DND-41 (cell line): ENCODE results near the gene USP32.

ENCODE experiments used
- EZH2 ChIP-seq: IDR thresholded peaks from 3 replicates; pipeline ENCODE4 v1.6.1; 2012; ENCODE audit warnings: borderline replicate concordance, low read depth, mild to moderate bottlenecking, moderate library complexity, low read length, inconsistent platforms; ENCODE audit not compliant: severe bottlenecking
- TF ChIP-seq, protein P1 (sequence below): IDR thresholded peaks from 2 replicates; pipeline ENCODE4 v1.5.1; 2012; ENCODE audit warnings: borderline replicate concordance, low read length, moderate library complexity, mild to moderate bottlenecking; ENCODE audit not compliant: poor library complexity, severe bottlenecking; ENCODE audit errors: extremely low read depth

DNA sequence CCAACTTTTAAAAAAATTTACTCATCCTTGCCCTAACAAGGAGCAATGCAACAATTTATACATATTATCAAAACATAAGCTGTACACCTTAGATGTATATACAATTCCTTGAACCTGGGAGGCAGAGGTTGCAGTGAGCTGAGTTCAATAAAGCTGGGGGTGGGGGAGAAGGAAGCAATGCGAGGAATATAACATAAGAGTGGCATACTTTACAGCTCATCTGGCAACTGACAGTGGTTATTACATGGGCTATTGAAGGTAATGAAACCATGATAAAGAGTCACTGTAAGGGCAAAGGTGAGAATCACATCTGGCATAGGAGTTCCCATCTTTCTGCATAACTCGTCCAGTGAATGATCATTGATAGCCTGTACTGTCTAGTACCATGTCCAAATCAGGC is 198.5 kb downstream of the USP32 start:
- TF ChIP-seq, protein P1, sequence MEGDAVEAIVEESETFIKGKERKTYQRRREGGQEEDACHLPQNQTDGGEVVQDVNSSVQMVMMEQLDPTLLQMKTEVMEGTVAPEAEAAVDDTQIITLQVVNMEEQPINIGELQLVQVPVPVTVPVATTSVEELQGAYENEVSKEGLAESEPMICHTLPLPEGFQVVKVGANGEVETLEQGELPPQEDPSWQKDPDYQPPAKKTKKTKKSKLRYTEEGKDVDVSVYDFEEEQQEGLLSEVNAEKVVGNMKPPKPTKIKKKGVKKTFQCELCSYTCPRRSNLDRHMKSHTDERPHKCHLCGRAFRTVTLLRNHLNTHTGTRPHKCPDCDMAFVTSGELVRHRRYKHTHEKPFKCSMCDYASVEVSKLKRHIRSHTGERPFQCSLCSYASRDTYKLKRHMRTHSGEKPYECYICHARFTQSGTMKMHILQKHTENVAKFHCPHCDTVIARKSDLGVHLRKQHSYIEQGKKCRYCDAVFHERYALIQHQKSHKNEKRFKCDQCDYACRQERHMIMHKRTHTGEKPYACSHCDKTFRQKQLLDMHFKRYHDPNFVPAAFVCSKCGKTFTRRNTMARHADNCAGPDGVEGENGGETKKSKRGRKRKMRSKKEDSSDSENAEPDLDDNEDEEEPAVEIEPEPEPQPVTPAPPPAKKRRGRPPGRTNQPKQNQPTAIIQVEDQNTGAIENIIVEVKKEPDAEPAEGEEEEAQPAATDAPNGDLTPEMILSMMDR: no peak
- TF ChIP-seq EZH2: no peak
